Smooth muscle cell of the coronary artery (primary cell): ENCODE measurements around the gene HSH2D. TPM values are rescaled to one million over a fixed set of nuclear protein-coding genes. Genes with fewer than 3 reads are reported as not detected.

ENCODE experiments used
- total RNA-seq: library from RNA; depleted of rRNA; stranded (reverse); fragments of >200 nt; gene quantifications from 2 replicates; pipeline ENCODE4 v1.2.3, GENCODE V29; 2014; ENCODE audit warnings: low replicate concordance

Gene HSH2D, protein sequence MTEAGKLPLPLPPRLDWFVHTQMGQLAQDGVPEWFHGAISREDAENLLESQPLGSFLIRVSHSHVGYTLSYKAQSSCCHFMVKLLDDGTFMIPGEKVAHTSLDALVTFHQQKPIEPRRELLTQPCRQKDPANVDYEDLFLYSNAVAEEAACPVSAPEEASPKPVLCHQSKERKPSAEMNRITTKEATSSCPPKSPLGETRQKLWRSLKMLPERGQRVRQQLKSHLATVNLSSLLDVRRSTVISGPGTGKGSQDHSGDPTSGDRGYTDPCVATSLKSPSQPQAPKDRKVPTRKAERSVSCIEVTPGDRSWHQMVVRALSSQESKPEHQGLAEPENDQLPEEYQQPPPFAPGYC
- total RNA-seq: not detected in 2 replicates

GRCh38 chr19:16143399-16144215 is at the start of gene HSH2D:
Gene HSH2D (plus strand): TSS chr19:16143685. CDS start chr19:16148751, 5,066 bp downstream.

GRCh38 chr19:16111160-16111908 is 32.2 kb upstream of the HSH2D start, which contains the start of gene RAB8A:
Gene RAB8A (plus strand): TSS chr19:16111889. CDS start chr19:16111902, 13 bp downstream.

GRCh38 chr19:16185123-16185767 is 41.8 kb downstream of the HSH2D start, which contains the start of gene FAM32A:
Gene FAM32A (plus strand): TSS chr19:16185410. CDS start chr19:16185443, 33 bp downstream.

DNA sequence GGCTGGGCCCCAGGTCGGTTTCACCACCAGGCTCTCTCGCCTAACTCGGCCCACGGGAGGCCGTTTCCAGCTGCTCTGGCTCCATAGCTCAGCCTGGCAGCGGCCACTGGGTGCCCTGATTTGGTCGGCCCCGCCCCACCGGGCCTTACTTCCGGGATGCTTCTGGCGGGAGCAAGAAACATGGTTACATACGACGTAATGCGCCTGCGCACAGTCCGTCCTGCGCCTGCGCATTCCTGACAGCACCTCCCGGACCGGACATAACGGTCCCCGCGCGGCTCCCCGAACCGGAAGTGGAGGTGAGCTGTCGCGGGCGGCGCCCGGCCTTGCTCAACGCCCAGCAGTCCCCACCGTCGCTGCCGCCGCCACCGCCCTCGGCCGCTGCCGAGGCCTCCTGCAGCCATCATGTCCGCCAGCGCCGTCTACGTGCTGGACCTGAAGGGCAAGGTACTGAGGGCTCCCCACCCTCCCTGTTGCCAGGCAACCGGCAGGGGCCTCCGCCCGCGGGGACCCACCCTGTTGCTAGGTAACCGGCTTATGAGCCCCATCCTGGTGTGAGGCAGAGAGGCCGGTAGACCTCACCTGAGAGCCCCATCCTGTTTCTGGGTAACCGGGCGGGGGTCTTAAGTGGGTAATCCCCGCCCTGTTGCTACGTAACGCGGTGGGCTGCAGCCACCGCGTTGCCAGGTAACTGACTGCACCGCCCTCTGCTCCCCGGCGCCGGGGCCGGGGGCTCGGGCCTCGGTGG is 54.3 kb downstream of the HSH2D start, which contains the start of gene AP1M1:
Gene AP1M1 (plus strand): TSS at position 290 of the 748 bp plus-strand sequence. CDS start 116 bp downstream, at position 406.

Other genes with a start within 250 kb of the HSH2D start
- not detected in 2 replicates for gene CYP4F2, start 245.6 kb upstream of the HSH2D start, total RNA-seq
- gene CYP4F11, start 209.2 kb upstream of the HSH2D start, total RNA-seq: not detected in 2 replicates
- gene OR10H4, start 194.7 kb upstream of the HSH2D start, total RNA-seq: not detected in 2 replicates
- 1,025 and 1,480 TPM in 2 replicates for gene TPM4, start 67.2 kb upstream of the HSH2D start, total RNA-seq
- gene RAB8A, start 31.8 kb upstream of the HSH2D start, total RNA-seq: 71.7 and 95.4 TPM in 2 replicates
- not detected in 2 replicates for gene CIB3, start 29.8 kb downstream of the HSH2D start, total RNA-seq
- 57.0 and 91.3 TPM in 2 replicates for gene FAM32A, start 41.7 kb downstream of the HSH2D start, total RNA-seq
- gene AP1M1, start 54.2 kb downstream of the HSH2D start, total RNA-seq: 73.8 and 94.8 TPM in 2 replicates
- 0.59 and 6.1 TPM in 2 replicates for gene KLF2, start 181.1 kb downstream of the HSH2D start, total RNA-seq